Liver (tissue), 9 donors: ENCODE results near the gene METRN. TPM values are rescaled to one million over a fixed set of nuclear protein-coding genes. Genes with fewer than 3 reads are reported as not detected.

Experiments used
- DNase-seq: peaks from one replicate; pipeline ENCODE4 v3.0.0-alpha.2; 2017; ENCODE audit warnings: low spot score
- H3K27ac ChIP-seq, 2 donors: one replicate each; pipeline ENCODE4 v1.7.0; 2013; ENCODE audit warnings: inconsistent platforms in 2 of 2, low read length in 2 of 2, control low read depth in 1 of 2, low read depth in 1 of 2, mild to moderate bottlenecking in 1 of 2
- H3K27me3 ChIP-seq, 4 donors: one replicate each; pipeline versions ENCODE4 v1.6.1 to v1.7.0; 2013; ENCODE audit warnings: low read length in 3 of 4, inconsistent platforms in 1 of 4, mild to moderate bottlenecking in 1 of 4, moderate library complexity in 1 of 4; ENCODE audit not compliant: control insufficient read depth in 4 of 4, insufficient read depth in 4 of 4
- H3K36me3 ChIP-seq, 4 donors: one replicate each; pipeline versions ENCODE4 v1.6.1 to v1.7.0; 2013; ENCODE audit warnings: low read length in 3 of 4, mild to moderate bottlenecking in 3 of 4, low read depth in 1 of 4, moderate library complexity in 1 of 4; ENCODE audit not compliant: control insufficient read depth in 4 of 4, insufficient read depth in 3 of 4
- H3K4me1 ChIP-seq, 4 donors: one replicate each; pipeline versions ENCODE4 v1.6.1 to v1.7.0; 2013; ENCODE audit warnings: low read length in 3 of 4, mild to moderate bottlenecking in 3 of 4, moderate library complexity in 1 of 4; ENCODE audit not compliant: control insufficient read depth in 4 of 4, insufficient read depth in 4 of 4
- H3K4me3 ChIP-seq, 3 donors: one replicate each; pipeline versions ENCODE4 v1.6.1 to v1.7.0; 2013; ENCODE audit warnings: low read length in 3 of 3, control low read depth in 1 of 3, low read depth in 1 of 3, mild to moderate bottlenecking in 1 of 3
- H3K9ac ChIP-seq, 2 donors: one replicate each; pipeline ENCODE4 v1.7.0; 2013; ENCODE audit warnings: low read length in 2 of 2, mild to moderate bottlenecking in 2 of 2, moderate library complexity in 2 of 2, control low read depth in 1 of 2, low read depth in 1 of 2
- H3K9me3 ChIP-seq, 4 donors: one replicate each; pipeline versions ENCODE4 v1.6.1 to v1.7.0; 2013; ENCODE audit warnings: low read length in 3 of 4; ENCODE audit not compliant: control insufficient read depth in 4 of 4
- ATF3 ChIP-seq: IDR thresholded peaks from 2 replicates; pipeline ENCODE4 v1.6.1; 2016; ENCODE audit warnings: antibody characterized with exemption
- CTCF ChIP-seq: fragments of 150-350 bp; IDR thresholded peaks from 2 replicates; pipeline ENCODE4 v1.5.1; 2017; ENCODE audit warnings: improper control_type of control experiment, low read depth, low read length; ENCODE audit not compliant: missing input control
- EGR1 ChIP-seq, 2 donors: IDR thresholded peaks; 2 replicates each; pipeline ENCODE4 v1.6.1; 2016 to 2018; ENCODE audit warnings: antibody characterized with exemption in 2 of 2, low read depth in 2 of 2
- FOXA1 ChIP-seq: IDR thresholded peaks from 2 replicates; pipeline ENCODE4 v1.6.1; 2016; ENCODE audit warnings: antibody characterized with exemption
- FOXA2 ChIP-seq: IDR thresholded peaks from 2 replicates; pipeline ENCODE4 v1.6.1; 2016; ENCODE audit warnings: antibody characterized with exemption
- GABPA ChIP-seq, 2 donors: IDR thresholded peaks in 1 of 2; conservative IDR thresholded peaks in 1 of 2; 2 replicates each; pipeline ENCODE4 v1.6.1; 2016; ENCODE audit warnings: antibody characterized with exemption in 2 of 2, mild to moderate bottlenecking in 1 of 2, moderate library complexity in 1 of 2
- HNF4A ChIP-seq, 2 donors: conservative IDR thresholded peaks; 2 replicates each; pipeline ENCODE4 v1.6.1; 2016; ENCODE audit warnings: antibody characterized with exemption in 2 of 2, mild to moderate bottlenecking in 2 of 2
- HNF4G ChIP-seq: IDR thresholded peaks from 2 replicates; pipeline ENCODE4 v1.6.1; 2016; ENCODE audit warnings: antibody characterized with exemption
- JUND ChIP-seq, 2 donors: IDR thresholded peaks; 2 replicates each; pipeline ENCODE4 v1.6.1; 2016; ENCODE audit warnings: antibody characterized with exemption in 2 of 2
- MAX ChIP-seq: IDR thresholded peaks from 2 replicates; pipeline ENCODE4 v1.6.1; 2016; ENCODE audit warnings: antibody characterized with exemption
- NR2F2 ChIP-seq: IDR thresholded peaks from 2 replicates; pipeline ENCODE4 v1.6.1; 2016; ENCODE audit warnings: antibody characterized with exemption
- RAD21 ChIP-seq, 2 donors: IDR thresholded peaks; 2 replicates each; pipeline ENCODE4 v1.6.1; 2016; ENCODE audit warnings: antibody characterized with exemption in 2 of 2, mild to moderate bottlenecking in 2 of 2
- REST ChIP-seq: IDR thresholded peaks from 2 replicates; pipeline ENCODE4 v1.6.1; 2016; ENCODE audit warnings: antibody characterized with exemption, mild to moderate bottlenecking
- RXRA ChIP-seq, 2 donors: IDR thresholded peaks; 2 replicates each; pipeline ENCODE4 v1.6.1; 2017 to 2018; ENCODE audit warnings: antibody characterized with exemption in 2 of 2, mild to moderate bottlenecking in 1 of 2
- SP1 ChIP-seq: IDR thresholded peaks from 2 replicates; pipeline ENCODE4 v1.6.1; 2018; ENCODE audit warnings: antibody characterized with exemption, mild to moderate bottlenecking
- TAF1 ChIP-seq: conservative IDR thresholded peaks from 2 replicates; pipeline ENCODE4 v1.6.1; 2016; ENCODE audit warnings: antibody characterized with exemption, mild to moderate bottlenecking
- YY1 ChIP-seq: IDR thresholded peaks from 2 replicates; pipeline ENCODE4 v1.6.1; 2016; ENCODE audit warnings: antibody characterized with exemption, mild to moderate bottlenecking
- ZBTB33 ChIP-seq: IDR thresholded peaks from 2 replicates; pipeline ENCODE4 v1.6.1; 2016; ENCODE audit warnings: antibody characterized with exemption
- WGBS: extraction: QIAGEN DNeasy Blood & Tissue Kit; methylation state at CpG from one replicate; pipeline ENCODE4 v1.1.7; 2013; 5-methylcytosine and 5-hydroxymethylcytosine counted together
- polyA plus RNA-seq, 2 donors: library from polyadenylated mRNA; stranded (reverse) in 1 of 2; unstranded in 1 of 2; fragments of 200-250 nt in 1 of 2; fragments of >200 nt in 1 of 2; fragmentation: Nextera tagmentation in 1 of 2; extraction: Ambion mirVana in 1 of 2; gene quantifications; one replicate each; pipeline versions ENCODE4 v1.2.1 to v1.2.3, GENCODE V29; 2013 to 2015
- total RNA-seq, 2 donors: library from RNA; depleted of rRNA; stranded (reverse); fragments of >200 nt; gene quantifications; one replicate each; pipeline ENCODE4 v1.2.3, GENCODE V29; 2014
- donor health status: healthy.
- donor health status: healthy.
- donor health status: healthy.
- donor health status: healthy.
- donor health status: healthy.

Gene METRN
- total and polyA plus RNA-seq, 4 donors: 4.6 to 22.9 (median 7.1) TPM

- Histone ChIP-seq H3K36me3 (peaks cover 0 to 3% (median 0%) of the 10 kb centered on the region in 4 donors), H3K27me3 (peaks cover 0 to 2% (median 0%) of the 10 kb centered on the region in 4 donors), H3K4me3 (no peak overlapping the region), H3K4me1 (peaks cover 8 to 28% (median 22%) of the 10 kb centered on the region in 4 donors), H3K9me3 (no peaks in the 10 kb centered on the region), H3K9ac (no peak overlapping the region), H3K27ac (no peak overlapping the region)
- DNase-seq: no peak
- TF ChIP-seq JUND (IDR thresholded peaks at IDR 0.05) (no peak), CTCF (no peak), YY1 (no peak), RAD21 (IDR thresholded peaks at IDR 0.05) (no peak), EGR1 (IDR thresholded peaks at IDR 0.05; ENCODE audit: low read depth in 2 of 2) (no peak), HNF4A (conservative IDR thresholded peaks at IDR 0.05) (no peak), RXRA (IDR thresholded peaks at IDR 0.05) (no peak), REST (no peak), HNF4G (no peak), ATF3 (no peak), FOXA2 (no peak), TAF1 (no peak), ZBTB33 (no peak), FOXA1 (no peak), SP1 (no peak), GABPA (IDR thresholded peaks at IDR 0.05 in 1 of 2, conservative IDR thresholded peaks at IDR 0.05 in 1 of 2) (no peak), NR2F2 (no peak), MAX (no peak)
- 62% methylated on average over 23 of the region's 23 CpGs for WGBS
These were observed 10.7 kb downstream of the METRN start for GRCh38 chr16:725463-726187.
